IPS-15b (cell line): Measurements from ENCODE around the gene FLNB.

Source experiments
- H3K27me3 ChIP-seq: one replicate; pipeline ENCODE4 v1.6.1; 2013; ENCODE audit warnings: low read length; ENCODE audit not compliant: control insufficient read depth, insufficient read depth
- H3K36me3 ChIP-seq: one replicate; pipeline ENCODE4 v1.6.1; 2013; ENCODE audit warnings: low read length; ENCODE audit not compliant: control insufficient read depth, insufficient read depth
- H3K4me1 ChIP-seq: one replicate; pipeline ENCODE4 v1.6.1; 2013; ENCODE audit warnings: mild to moderate bottlenecking, low read length; ENCODE audit not compliant: control insufficient read depth, insufficient read depth
- H3K4me3 ChIP-seq: one replicate; pipeline ENCODE4 v1.5.1; 2013; ENCODE audit warnings: low read depth, low read length
- H3K9ac ChIP-seq: one replicate; pipeline ENCODE4 v1.6.1; 2013; ENCODE audit warnings: low read depth, mild to moderate bottlenecking, low read length
- H3K9me3 ChIP-seq: one replicate; pipeline ENCODE4 v1.6.1; 2013; ENCODE audit warnings: mild to moderate bottlenecking, low read length; ENCODE audit not compliant: control insufficient read depth, insufficient read depth

FLNB gene

DNA sequence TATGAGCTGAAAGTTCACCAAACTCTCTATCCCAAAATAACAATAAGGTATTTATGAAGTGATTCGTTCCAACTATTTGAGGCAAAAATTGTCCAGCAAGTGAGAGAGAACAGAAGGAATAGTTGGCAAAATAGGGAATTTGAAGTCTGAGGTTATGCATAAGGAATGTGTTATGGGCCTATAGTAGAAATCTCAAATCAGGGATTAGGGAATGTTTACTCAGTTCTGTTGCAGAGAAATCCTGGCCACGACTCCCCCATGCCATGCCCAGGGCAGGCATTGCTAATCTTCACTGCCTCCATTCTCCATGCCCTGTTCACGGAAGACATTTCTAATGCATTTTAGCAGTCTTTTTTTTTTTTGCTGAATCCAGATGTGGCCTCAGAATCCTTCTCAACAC lies 58.6 kb downstream of the FLNB start:
- Histone ChIP-seq H3K4me1 (peaks cover 24% of the 10 kb centered on the region), H3K27me3 (no peaks in the 10 kb centered on the region), H3K9me3 (no peaks in the 10 kb centered on the region), H3K36me3 (no peaks in the 10 kb centered on the region), H3K9ac (no peak overlapping the region), H3K4me3 (no peak overlapping the region)

DNA sequence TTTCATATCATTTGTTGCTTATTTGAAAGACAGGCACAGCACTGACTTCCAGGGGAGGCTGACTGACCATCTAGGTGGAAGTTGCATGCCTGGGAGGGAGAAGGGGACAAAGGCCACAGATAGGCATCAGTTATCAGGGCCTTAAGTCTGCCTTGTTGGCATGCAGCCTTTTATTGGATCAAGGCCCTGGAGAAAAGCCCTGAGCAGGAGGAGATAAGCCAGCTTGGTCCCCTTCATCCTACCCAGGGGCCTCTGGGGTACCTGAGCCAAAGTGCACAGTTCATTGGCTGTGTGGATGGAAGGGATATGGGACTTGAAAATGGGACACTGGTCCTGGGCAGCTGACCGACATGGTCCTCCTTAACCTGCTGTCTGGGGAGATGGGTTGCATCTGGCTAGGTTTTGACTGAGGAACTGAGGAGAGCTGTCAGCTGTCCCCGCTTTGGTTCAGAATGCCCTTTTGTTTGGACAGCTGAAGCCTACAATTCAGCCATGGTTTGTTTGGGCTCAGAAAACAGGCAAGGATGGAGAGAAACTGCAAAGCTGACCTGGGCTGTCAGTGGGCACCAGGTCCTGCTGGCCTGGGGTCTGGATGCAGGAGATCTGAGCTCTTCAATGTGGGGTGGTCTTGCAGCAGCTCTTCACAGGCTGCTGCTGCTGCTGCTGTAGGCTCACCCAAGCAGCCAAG lies 60.0 kb downstream of the FLNB start:
- Histone ChIP-seq H3K36me3 (no peaks in the 10 kb centered on the region), H3K9ac (no peak overlapping the region), H3K4me1 (peaks cover 13% of the 10 kb centered on the region), H3K27me3 (no peaks in the 10 kb centered on the region), H3K4me3 (no peak overlapping the region), H3K9me3 (no peaks in the 10 kb centered on the region)

DNA sequence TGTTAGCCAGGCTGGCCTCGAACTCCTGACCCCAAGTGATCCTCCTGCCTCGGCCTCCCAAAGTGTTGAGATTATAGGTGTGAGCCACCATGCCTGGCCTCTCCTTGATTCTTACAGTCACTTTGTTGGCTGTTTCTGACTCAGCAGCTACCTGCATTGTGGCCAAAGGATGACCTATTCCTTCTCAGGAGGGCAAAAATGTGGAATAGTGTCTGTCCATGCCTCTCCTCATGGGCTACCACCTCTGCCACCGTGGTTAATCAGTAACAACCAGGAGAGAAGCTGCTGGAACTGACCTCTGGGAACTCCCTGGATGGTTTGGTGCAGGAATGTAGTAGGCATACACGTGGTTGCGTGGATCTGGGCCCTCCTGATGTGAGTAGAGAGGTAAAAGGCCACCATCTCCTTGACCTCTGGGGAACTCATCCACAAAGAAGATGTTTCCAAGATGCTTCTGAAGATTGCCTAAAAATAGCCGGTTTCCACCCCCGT lies 63.3 kb downstream of the FLNB start:
- peaks cover 5% of the 10 kb centered on the region for H3K4me1 ChIP-seq
- H3K27me3 ChIP-seq: no peaks in the 10 kb centered on the region
- H3K4me3 ChIP-seq: no peak overlapping the region
- H3K36me3 ChIP-seq: peaks cover under 1% of the 10 kb centered on the region
- no peak overlapping the region for H3K9ac ChIP-seq
- H3K9me3 ChIP-seq: no peaks in the 10 kb centered on the region

DNA sequence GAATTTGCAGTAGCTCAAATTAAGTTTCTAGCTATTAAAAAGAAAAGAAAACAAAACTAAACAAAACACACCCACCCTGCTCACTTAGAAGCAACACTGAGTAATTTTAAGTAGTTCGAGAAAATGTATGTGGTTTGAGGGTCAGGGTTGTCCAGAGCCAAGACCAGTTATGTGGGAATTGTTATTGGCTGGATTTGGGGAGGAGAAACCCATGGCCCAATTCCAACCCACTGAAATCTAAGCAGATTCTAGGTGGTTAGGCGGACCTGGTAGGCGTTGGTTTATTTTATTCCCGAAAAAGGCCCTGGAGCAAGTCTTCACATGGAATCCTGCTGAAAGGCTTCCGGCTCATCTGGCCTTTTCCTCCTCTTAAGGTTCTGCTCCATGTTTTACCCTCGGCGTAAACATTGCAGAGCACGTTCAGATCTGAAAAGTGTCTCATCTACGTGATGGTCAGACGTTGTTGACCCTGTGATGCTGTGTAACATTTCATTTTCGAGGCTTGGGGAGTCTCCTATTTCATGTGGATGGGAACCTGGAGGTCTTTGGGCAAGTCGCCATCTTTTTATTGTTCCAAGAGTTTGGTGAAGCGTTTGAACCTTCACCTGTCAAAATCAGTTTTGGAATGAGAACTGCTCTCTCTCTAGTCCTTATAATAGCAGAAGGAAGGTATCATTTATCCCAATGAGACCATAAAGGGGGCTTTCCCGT lies 64.0 kb downstream of the FLNB start:
- H3K9ac ChIP-seq: no peak overlapping the region
- H3K4me1 ChIP-seq: peaks cover 5% of the 10 kb centered on the region
- peaks cover 7% of the 10 kb centered on the region for H3K36me3 ChIP-seq
- no peaks in the 10 kb centered on the region for H3K9me3 ChIP-seq
- H3K27me3 ChIP-seq: no peaks in the 10 kb centered on the region
- no peak overlapping the region for H3K4me3 ChIP-seq

DNA sequence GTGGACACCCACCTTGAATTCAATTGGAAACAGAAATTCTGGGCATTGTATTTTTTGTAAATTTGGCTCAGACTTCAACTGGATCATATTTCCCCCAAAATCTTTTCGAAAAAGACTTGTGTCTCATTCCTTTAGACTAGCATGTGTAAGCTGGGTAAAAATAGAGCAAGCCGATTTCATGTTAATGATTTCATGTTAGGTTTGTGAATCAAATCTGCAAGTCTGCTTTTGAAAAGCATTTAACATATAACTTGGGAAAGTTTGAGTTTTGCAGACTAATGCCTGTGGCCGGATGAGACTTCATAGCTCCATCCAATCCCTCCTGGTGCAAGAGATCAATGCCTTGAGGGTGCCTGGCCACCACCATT lies 64.5 kb downstream of the FLNB start:
- no peaks in the 10 kb centered on the region for H3K27me3 ChIP-seq
- no peak overlapping the region for H3K9ac ChIP-seq
- no peaks in the 10 kb centered on the region for H3K9me3 ChIP-seq
- peaks cover 11% of the 10 kb centered on the region for H3K36me3 ChIP-seq
- H3K4me1 ChIP-seq: peaks cover 5% of the 10 kb centered on the region
- no peak overlapping the region for H3K4me3 ChIP-seq

DNA sequence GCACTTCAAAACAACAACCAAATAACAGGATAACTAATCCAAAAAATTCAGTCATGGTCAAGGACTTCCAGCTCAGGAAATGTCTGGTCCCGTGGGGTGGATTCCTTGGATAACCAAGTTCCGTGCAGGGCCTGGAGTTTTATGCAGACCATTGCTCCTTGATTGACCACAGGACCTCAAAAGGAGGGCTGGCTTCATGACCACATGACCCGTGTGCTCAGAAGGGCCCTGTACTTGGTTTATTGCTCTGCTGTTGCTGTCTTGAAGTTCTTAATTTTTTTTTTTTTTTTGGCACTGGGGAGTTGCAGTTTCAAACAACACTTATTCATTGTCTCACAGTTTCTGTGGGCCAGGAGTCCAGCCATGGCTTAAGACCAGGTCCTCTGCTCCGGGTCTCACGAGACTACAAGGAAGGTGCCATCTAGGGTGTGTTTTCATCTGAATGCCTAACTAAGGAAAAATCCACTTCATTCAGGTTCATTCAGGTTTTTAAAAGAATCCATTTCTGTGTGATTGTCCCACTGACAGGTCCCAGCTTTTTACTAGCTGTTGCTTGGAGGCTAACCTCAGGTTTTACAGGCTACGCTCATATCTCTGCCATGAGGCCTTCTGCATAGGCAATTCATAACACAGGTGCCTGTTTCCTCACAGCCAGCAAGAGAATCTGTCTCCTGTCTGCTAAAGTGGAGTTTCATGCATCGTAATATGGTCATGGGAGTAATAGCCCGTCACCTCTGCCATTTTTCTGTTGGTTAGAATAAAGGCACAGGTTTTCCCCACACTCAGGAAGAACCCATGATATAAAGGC lies 65.3 kb downstream of the FLNB start:
- Histone ChIP-seq H3K4me3 (no peak overlapping the region), H3K36me3 (peaks cover 16% of the 10 kb centered on the region), H3K4me1 (peaks cover 5% of the 10 kb centered on the region), H3K27me3 (no peaks in the 10 kb centered on the region), H3K9ac (no peak overlapping the region), H3K9me3 (no peaks in the 10 kb centered on the region)

DNA sequence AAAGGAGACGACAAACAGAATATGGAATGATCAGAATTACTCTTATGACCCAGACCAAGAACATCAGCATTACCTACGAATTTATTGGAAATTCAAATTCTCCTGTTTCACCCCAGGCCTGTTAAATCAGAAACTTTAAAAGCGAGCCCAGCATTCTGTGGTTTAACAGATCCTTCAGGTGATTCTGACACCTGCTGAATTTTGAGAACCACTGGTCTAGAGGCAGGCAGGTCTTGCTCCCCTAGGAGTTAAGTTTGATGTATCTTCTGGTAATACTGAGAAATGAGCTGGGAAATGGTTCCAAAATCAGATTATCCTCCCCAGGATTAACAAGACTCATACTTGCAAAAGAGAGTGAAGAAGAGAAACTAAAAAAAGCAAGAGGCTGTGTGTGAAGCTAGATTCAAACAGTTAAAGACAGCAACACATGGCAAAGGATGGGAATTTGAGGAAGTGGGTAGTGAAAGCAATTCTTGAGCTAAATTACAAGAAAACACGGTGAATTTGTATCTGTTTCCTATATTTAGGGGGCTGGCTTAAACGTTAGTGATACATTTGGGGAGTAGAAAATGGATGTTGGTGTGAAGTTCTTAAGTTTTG lies 66.0 kb downstream of the FLNB start:
- H3K4me3 ChIP-seq: no peak overlapping the region
- no peaks in the 10 kb centered on the region for H3K9me3 ChIP-seq
- peaks cover 19% of the 10 kb centered on the region for H3K36me3 ChIP-seq
- peaks cover 5% of the 10 kb centered on the region for H3K4me1 ChIP-seq
- H3K27me3 ChIP-seq: no peaks in the 10 kb centered on the region
- H3K9ac ChIP-seq: no peak overlapping the region

DNA sequence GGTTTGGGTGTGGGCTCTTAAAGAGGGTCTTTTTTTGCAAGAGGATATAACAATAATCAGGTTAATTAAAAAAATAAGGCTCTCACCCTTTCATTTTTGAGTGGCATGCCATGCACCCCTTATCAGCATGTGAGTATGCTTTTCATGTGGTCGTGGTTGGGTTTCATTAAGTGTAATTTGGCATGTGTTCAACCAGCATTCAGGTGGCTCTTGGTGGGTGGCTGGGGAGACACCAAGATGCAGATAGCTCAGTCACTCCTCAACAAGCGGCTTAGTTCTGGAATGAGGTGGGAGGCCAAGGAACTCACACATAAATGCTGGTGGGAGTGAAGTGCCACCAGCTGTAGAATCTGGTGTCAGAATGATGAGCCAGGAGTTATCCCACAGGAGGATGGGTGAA lies 66.8 kb downstream of the FLNB start:
- Histone ChIP-seq H3K9ac (no peak overlapping the region), H3K36me3 (peaks cover 22% of the 10 kb centered on the region), H3K9me3 (no peaks in the 10 kb centered on the region), H3K4me1 (peaks cover 5% of the 10 kb centered on the region), H3K4me3 (no peak overlapping the region), H3K27me3 (no peaks in the 10 kb centered on the region)

DNA sequence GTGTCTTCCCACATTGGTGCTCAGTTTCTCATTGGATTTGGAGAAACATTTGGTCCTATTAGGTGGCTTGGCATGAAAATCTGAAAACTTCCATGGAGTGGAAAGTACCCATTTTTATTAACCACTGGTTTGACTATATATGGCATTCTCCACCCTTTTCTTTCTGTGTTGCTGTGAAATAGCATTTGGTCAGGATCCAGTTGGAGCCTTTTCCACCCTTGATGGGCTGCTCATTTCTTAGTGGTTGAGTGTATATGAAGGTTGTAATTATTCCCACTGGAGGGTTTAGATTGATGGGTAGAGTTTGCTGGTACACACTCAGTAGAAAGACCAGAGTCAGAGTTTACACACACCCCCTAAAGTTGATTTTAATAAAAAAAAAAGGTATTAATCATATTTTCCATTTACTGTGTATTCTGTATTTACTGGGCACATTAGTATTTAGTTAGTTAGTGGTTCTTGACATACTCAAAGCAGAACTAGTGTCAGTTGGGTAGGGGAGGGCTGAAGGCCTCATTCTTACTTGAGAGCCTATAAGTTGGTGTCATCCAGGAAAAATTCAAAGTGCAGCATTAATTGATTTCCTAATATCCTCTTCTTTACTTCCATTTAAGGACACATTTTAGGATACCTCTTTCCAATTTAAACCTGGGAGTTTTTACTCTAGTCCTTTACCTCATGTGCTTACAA lies 69.5 kb downstream of the FLNB start:
- Histone ChIP-seq H3K4me3 (no peak overlapping the region), H3K4me1 (peaks cover 5% of the 10 kb centered on the region), H3K9ac (no peak overlapping the region), H3K36me3 (peaks cover 32% of the 10 kb centered on the region), H3K9me3 (no peaks in the 10 kb centered on the region), H3K27me3 (no peaks in the 10 kb centered on the region)

DNA sequence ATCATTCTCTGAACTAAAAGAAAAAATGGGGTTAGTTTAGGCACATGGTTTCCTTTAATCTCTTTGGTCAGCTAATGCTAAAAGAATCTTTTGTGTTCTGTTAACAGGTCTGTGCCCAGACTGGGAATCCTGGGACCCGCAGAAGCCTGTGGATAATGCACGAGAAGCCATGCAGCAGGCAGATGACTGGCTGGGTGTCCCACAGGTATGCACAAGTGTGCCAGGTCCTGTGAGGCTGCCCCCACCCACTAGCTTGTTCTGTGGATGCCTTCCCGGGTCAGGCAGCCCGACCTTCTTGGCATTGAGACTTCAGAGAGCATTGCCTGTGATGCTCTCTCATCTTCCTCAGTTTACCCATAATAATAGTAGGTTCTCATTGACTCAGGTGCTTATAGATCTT lies 70.4 kb downstream of the FLNB start:
- Histone ChIP-seq H3K27me3 (no peaks in the 10 kb centered on the region), H3K4me1 (peaks cover under 1% of the 10 kb centered on the region), H3K4me3 (no peak overlapping the region), H3K36me3 (peaks cover 32% of the 10 kb centered on the region), H3K9ac (no peak overlapping the region), H3K9me3 (no peaks in the 10 kb centered on the region)

DNA sequence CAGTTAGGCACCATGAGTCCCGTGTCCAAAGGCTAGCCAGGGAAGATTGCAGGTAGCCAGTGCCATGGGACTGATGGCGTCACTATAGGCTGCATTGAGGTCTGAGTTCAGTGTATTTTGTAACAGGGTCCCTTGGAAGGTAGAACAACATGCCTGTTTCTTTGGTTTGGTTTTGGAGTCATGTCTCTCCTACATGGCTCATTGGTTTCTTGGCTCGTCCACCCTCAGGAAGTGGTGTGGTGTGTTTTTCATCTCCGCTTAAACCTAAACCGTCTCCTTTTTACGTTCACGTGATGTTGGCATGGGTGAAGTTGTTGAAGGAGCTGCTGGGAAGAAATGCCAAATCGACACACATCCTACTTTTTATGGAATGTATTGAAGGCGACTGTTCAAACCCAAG lies 71.6 kb downstream of the FLNB start:
- Histone ChIP-seq H3K4me1 (no peaks in the 10 kb centered on the region), H3K9me3 (no peaks in the 10 kb centered on the region), H3K27me3 (no peaks in the 10 kb centered on the region), H3K9ac (no peak overlapping the region), H3K4me3 (no peak overlapping the region), H3K36me3 (peaks cover 32% of the 10 kb centered on the region)
